Mesendoderm (in vitro differentiated cells): ENCODE results near the gene CFAP61.

Experiments
- DNase-seq: peaks from one replicate; pipeline ENCODE4 v3.0.0; 2013
- H2AK5ac ChIP-seq: 2 replicates; pipeline ENCODE4 v1.6.1; 2013; ENCODE audit warnings: low read length, inconsistent platforms
- H2BK120ac ChIP-seq: 2 replicates; pipeline ENCODE4 v1.6.1; 2013; ENCODE audit warnings: low read depth, mild to moderate bottlenecking, low read length, moderate library complexity, mixed read lengths
- H2BK15ac ChIP-seq: replicated peaks from 2 replicates; pipeline ENCODE4 v1.6.1; 2013; ENCODE audit warnings: low read depth, mild to moderate bottlenecking, moderate library complexity
- H2BK5ac ChIP-seq: 2 replicates; pipeline ENCODE4 v1.6.1; 2013; ENCODE audit warnings: low read length, inconsistent platforms
- H3K18ac ChIP-seq: 2 replicates; pipeline ENCODE4 v1.6.1; 2013; ENCODE audit warnings: mild to moderate bottlenecking, low read length, mixed read lengths
- H3K23ac ChIP-seq: one replicate; pipeline ENCODE4 v1.6.1; 2013; ENCODE audit warnings: low read length
- H3K27ac ChIP-seq: 2 replicates; pipeline ENCODE4 v1.5.1; 2013; ENCODE audit warnings: low read depth, mild to moderate bottlenecking, inconsistent platforms, low read length, moderate library complexity
- H3K27me3 ChIP-seq: 2 replicates; pipeline ENCODE4 v1.6.1; 2013; ENCODE audit warnings: low read length, control low read depth, mild to moderate bottlenecking, inconsistent platforms; ENCODE audit not compliant: insufficient read depth, poor library complexity
- H3K36me3 ChIP-seq: 2 replicates; pipeline ENCODE4 v1.6.1; 2013; ENCODE audit warnings: low read length, inconsistent platforms; ENCODE audit not compliant: control insufficient read depth, insufficient read depth
- H3K4ac ChIP-seq: one replicate; pipeline ENCODE4 v1.6.1; 2013; ENCODE audit warnings: low read depth, mild to moderate bottlenecking, low read length, moderate library complexity
- H3K4me1 ChIP-seq: 2 replicates; pipeline ENCODE4 v1.6.1; 2013; ENCODE audit warnings: low read depth, low read length, inconsistent platforms; ENCODE audit not compliant: control insufficient read depth
- H3K4me2 ChIP-seq: 2 replicates; pipeline ENCODE4 v1.6.1; 2013; ENCODE audit warnings: low read length
- H3K4me3 ChIP-seq: 2 replicates; pipeline ENCODE4 v1.5.1; 2013; ENCODE audit warnings: mild to moderate bottlenecking, low read length
- H3K56ac ChIP-seq: one replicate; pipeline ENCODE4 v1.6.1; 2013; ENCODE audit warnings: low read length
- H3K79me1 ChIP-seq: 2 replicates; pipeline ENCODE4 v1.6.1; 2013; ENCODE audit warnings: low read length, inconsistent platforms
- H3K79me2 ChIP-seq: 2 replicates; pipeline ENCODE4 v1.6.1; 2013; ENCODE audit warnings: mild to moderate bottlenecking, low read length; ENCODE audit not compliant: control insufficient read depth, insufficient read depth
- H3K9ac ChIP-seq: 2 replicates; pipeline ENCODE4 v1.6.1; 2013; ENCODE audit warnings: low read length, inconsistent platforms
- H4K5ac ChIP-seq: one replicate; pipeline ENCODE4 v1.6.1; 2013; ENCODE audit warnings: low read length
- H4K8ac ChIP-seq: one replicate; pipeline ENCODE4 v1.6.1; 2013; ENCODE audit warnings: low read depth, mild to moderate bottlenecking, control low read depth, low read length, moderate library complexity
- WGBS: extraction: QIAGEN DNeasy Blood & Tissue Kit; methylation state at CpG from one replicate; pipeline ENCODE4 v1.1.7; 2013; ENCODE audit warnings: low lambda C conversion rate, missing lambda C conversion rate; ENCODE audit not compliant: insufficient coverage; ENCODE audit errors: extremely low coverage; 5-methylcytosine and 5-hydroxymethylcytosine counted together

The CFAP61 gene

GRCh38 chr20:20078041-20078440 is 25.7 kb downstream of the CFAP61 start:
- Histone ChIP-seq H3K4ac (no peak overlapping the region), H3K36me3 (no peaks in the 10 kb centered on the region), H2AK5ac (no peak overlapping the region), H3K23ac (no peak overlapping the region), H3K4me3 (no peak overlapping the region), H3K79me2 (no peaks in the 10 kb centered on the region), H4K5ac (no peak overlapping the region), H3K4me1 (no peaks in the 10 kb centered on the region), H2BK120ac (no peak overlapping the region), H2BK5ac (no peak overlapping the region), H3K27me3 (no peaks in the 10 kb centered on the region), H3K27ac (no peak overlapping the region), H3K18ac (no peak overlapping the region), H3K79me1 (no peaks in the 10 kb centered on the region), H3K9ac (no peak overlapping the region), H3K56ac (no peak overlapping the region), H2BK15ac (no peak overlapping the region), H3K4me2 (no peak overlapping the region), H4K8ac (no peak overlapping the region)
- DNase-seq = peak; percentile 11
- WGBS = no CpG with 5 or more reads among the region's 4 CpGs

GRCh38 chr20:20079102-20079784 is 26.9 kb downstream of the CFAP61 start:
- Histone ChIP-seq H3K18ac (no peak overlapping the region), H4K5ac (no peak overlapping the region), H3K27ac (no peak overlapping the region), H3K23ac (no peak overlapping the region), H2AK5ac (no peak overlapping the region), H3K4me1 (no peaks in the 10 kb centered on the region), H3K4ac (no peak overlapping the region), H3K4me2 (no peak overlapping the region), H4K8ac (no peak overlapping the region), H3K27me3 (no peaks in the 10 kb centered on the region), H3K79me1 (no peaks in the 10 kb centered on the region), H3K9ac (no peak overlapping the region), H3K56ac (no peak overlapping the region), H2BK120ac (no peak overlapping the region), H3K4me3 (no peak overlapping the region), H2BK15ac (no peak overlapping the region), H2BK5ac (no peak overlapping the region), H3K36me3 (no peaks in the 10 kb centered on the region), H3K79me2 (no peaks in the 10 kb centered on the region)
- DNase-seq = no peak
- WGBS = no CpG with 5 or more reads among the region's 5 CpGs

GRCh38 chr20:20083807-20084206 is 31.5 kb downstream of the CFAP61 start:
- no CpG with 5 or more reads among the region's 3 CpGs for WGBS
- H3K18ac ChIP-seq = no peak overlapping the region
- no peak overlapping the region for H2BK15ac ChIP-seq
- no peak overlapping the region for H3K23ac ChIP-seq
- H3K79me2 ChIP-seq = no peaks in the 10 kb centered on the region
- no peak overlapping the region for H2BK5ac ChIP-seq
- H4K8ac ChIP-seq = no peak overlapping the region
- H3K9ac ChIP-seq = no peak overlapping the region
- no peak overlapping the region for H3K4ac ChIP-seq
- H3K4me2 ChIP-seq = no peak overlapping the region
- H3K36me3 ChIP-seq = no peaks in the 10 kb centered on the region
- peak; percentile 54 for DNase-seq
- H3K27me3 ChIP-seq = no peaks in the 10 kb centered on the region
- H3K56ac ChIP-seq = no peak overlapping the region
- no peak overlapping the region for H2AK5ac ChIP-seq
- H4K5ac ChIP-seq = no peak overlapping the region
- H3K79me1 ChIP-seq = no peaks in the 10 kb centered on the region
- no peak overlapping the region for H2BK120ac ChIP-seq
- H3K4me3 ChIP-seq = no peak overlapping the region
- no peaks in the 10 kb centered on the region for H3K4me1 ChIP-seq
- no peak overlapping the region for H3K27ac ChIP-seq

- WGBS = no CpG with 5 or more reads among the region's 8 CpGs
- no peaks in the 10 kb centered on the region for H3K4me1 ChIP-seq
- H3K4me3 ChIP-seq = no peak overlapping the region
- H2BK5ac ChIP-seq = no peak overlapping the region
- H2BK120ac ChIP-seq = no peak overlapping the region
- H3K27me3 ChIP-seq = no peaks in the 10 kb centered on the region
- H2BK15ac ChIP-seq = no peak overlapping the region
- H2AK5ac ChIP-seq = no peak overlapping the region
- H3K23ac ChIP-seq = no peak overlapping the region
- H4K8ac ChIP-seq = no peak overlapping the region
- no peak overlapping the region for H3K18ac ChIP-seq
- no peak overlapping the region for H3K9ac ChIP-seq
- no peak overlapping the region for H3K56ac ChIP-seq
- no peaks in the 10 kb centered on the region for H3K79me2 ChIP-seq
- H3K27ac ChIP-seq = no peak overlapping the region
- H3K79me1 ChIP-seq = no peaks in the 10 kb centered on the region
- H3K36me3 ChIP-seq = no peaks in the 10 kb centered on the region
- no peak overlapping the region for H3K4ac ChIP-seq
- DNase-seq = no peak
- no peak overlapping the region for H4K5ac ChIP-seq
- H3K4me2 ChIP-seq = no peak overlapping the region
Measured at GRCh38 chr20:20084296-20084752, 32.0 kb downstream of the CFAP61 start.

GRCh38 chr20:20085071-20085470 is 32.7 kb downstream of the CFAP61 start:
- Histone ChIP-seq H3K79me2 (no peaks in the 10 kb centered on the region), H4K8ac (no peak overlapping the region), H2BK15ac (no peak overlapping the region), H3K4me3 (no peak overlapping the region), H3K23ac (no peak overlapping the region), H3K18ac (no peak overlapping the region), H2BK120ac (no peak overlapping the region), H3K36me3 (no peaks in the 10 kb centered on the region), H3K56ac (no peak overlapping the region), H2BK5ac (no peak overlapping the region), H3K27ac (no peak overlapping the region), H3K4me1 (no peaks in the 10 kb centered on the region), H3K4me2 (no peak overlapping the region), H4K5ac (no peak overlapping the region), H2AK5ac (no peak overlapping the region), H3K27me3 (no peaks in the 10 kb centered on the region), H3K4ac (no peak overlapping the region), H3K79me1 (no peaks in the 10 kb centered on the region), H3K9ac (no peak overlapping the region)
- no peak for DNase-seq
- no CpG with 5 or more reads among the region's 9 CpGs for WGBS

GRCh38 chr20:20085812-20086211 is 33.5 kb downstream of the CFAP61 start:
- Histone ChIP-seq H2BK5ac (no peak overlapping the region), H3K4me3 (no peak overlapping the region), H2AK5ac (no peak overlapping the region), H3K4me1 (no peaks in the 10 kb centered on the region), H2BK120ac (no peak overlapping the region), H4K5ac (no peak overlapping the region), H3K4ac (no peak overlapping the region), H3K18ac (no peak overlapping the region), H3K4me2 (no peak overlapping the region), H2BK15ac (no peak overlapping the region), H3K23ac (no peak overlapping the region), H3K79me2 (no peaks in the 10 kb centered on the region), H3K27ac (no peak overlapping the region), H3K27me3 (no peaks in the 10 kb centered on the region), H3K9ac (no peak overlapping the region), H3K36me3 (no peaks in the 10 kb centered on the region), H4K8ac (no peak overlapping the region), H3K79me1 (no peaks in the 10 kb centered on the region), H3K56ac (no peak overlapping the region)
- no peak for DNase-seq
- WGBS = no CpG with 5 or more reads among the region's 2 CpGs
